HepG2 (cell line): Measurements from ENCODE around the gene MLXIPL. TPM values are rescaled to one million over a fixed set of nuclear protein-coding genes. Genes with fewer than 3 reads are reported as not detected.

ENCODE experiments used
- FOSL1 ChIP-seq: sonication (generic); formaldehyde crosslinking; IDR thresholded peaks from 2 replicates; pipeline ENCODE4 v1.9.0; 2021; ENCODE audit warnings: missing genetic modification reagents, borderline replicate concordance
- FOXA3 ChIP-seq: IDR thresholded peaks from 2 replicates; pipeline ENCODE4 v1.6.1; 2016; ENCODE audit warnings: missing genetic modification reagents, missing compliant biosample characterization
- MAF1 ChIP-seq: sonication (generic); formaldehyde crosslinking; IDR thresholded peaks from 2 replicates; pipeline ENCODE4 v1.5.0; 2020; ENCODE audit warnings: missing genetic modification reagents, borderline replicate concordance
- SRF ChIP-seq: IDR thresholded peaks from 2 replicates; pipeline ENCODE4 v1.6.1; 2011; ENCODE audit warnings: mild to moderate bottlenecking, low read depth, low read length, moderate library complexity
- TEAD3 ChIP-seq: optimal IDR thresholded peaks from 2 replicates; pipeline ENCODE3; 2016; ENCODE audit warnings: borderline replicate concordance
- ZBTB1 ChIP-seq: sonication (generic); formaldehyde crosslinking; IDR thresholded peaks from 2 replicates; pipeline ENCODE4 v1.4.0; 2020; ENCODE audit warnings: missing genetic modification reagents, borderline replicate concordance
- ZFP82 ChIP-seq: sonication (generic); formaldehyde crosslinking; IDR thresholded peaks from 2 replicates; pipeline ENCODE4 v1.5.1; 2020; ENCODE audit warnings: mild to moderate bottlenecking, missing genetic modification reagents, borderline replicate concordance
- ZNF235 ChIP-seq: sonication (generic); formaldehyde crosslinking; IDR thresholded peaks from 2 replicates; pipeline ENCODE4 v1.8.1; 2023; ENCODE audit warnings: mild to moderate bottlenecking, missing genetic modification reagents, borderline replicate concordance
- ZNF780A ChIP-seq: sonication (generic); formaldehyde crosslinking; IDR thresholded peaks from 2 replicates; pipeline ENCODE4 v1.8.0; 2022; ENCODE audit warnings: mild to moderate bottlenecking, missing genetic modification reagents, moderate library complexity
- ZNF883 ChIP-seq: sonication (generic); formaldehyde crosslinking; IDR thresholded peaks from 2 replicates; pipeline ENCODE4 v1.5.1; 2020; ENCODE audit warnings: mild to moderate bottlenecking, missing genetic modification reagents; ENCODE audit errors: not compliant biosample characterization
- ZSCAN25 ChIP-seq: sonication (generic); formaldehyde crosslinking; IDR thresholded peaks from 2 replicates; pipeline ENCODE4 v1.8.0; 2022; ENCODE audit warnings: mild to moderate bottlenecking, missing genetic modification reagents
- polyA plus RNA-seq, 8 experiments: library from polyadenylated mRNA; depleted of rRNA in 3 of 8; stranded (reverse) in 7 of 8; unstranded in 1 of 8; fragments of >200 nt; fragmentation: Illumina TruSeq in 4 of 8; extraction: Trizol in 4 of 8; gene quantifications; 2 replicates each; pipeline versions ENCODE4 v1.2.1 to v1.2.3, GENCODE V29; 2011 to 2016; ENCODE audit warnings: low read depth in 4 of 8, missing spikeins in 1 of 8, mixed read lengths in 1 of 8; ENCODE audit not compliant: insufficient read depth in 1 of 8
- total RNA-seq, 5 experiments: library from RNA; depleted of rRNA; stranded (reverse); fragments of >200 nt; fragmentation: Illumina TruSeq; extraction: Trizol; gene quantifications; 2 replicates each; pipeline ENCODE4 v1.2.3, GENCODE V29; 2016; ENCODE audit warnings: low read depth in 1 of 5
- TF ChIP-seq, protein P1 (sequence below): sonication (generic); formaldehyde crosslinking; IDR thresholded peaks from 2 replicates; pipeline ENCODE4 v1.4.0; 2020; ENCODE audit warnings: mild to moderate bottlenecking, missing genetic modification reagents, borderline replicate concordance
- TF ChIP-seq, protein P2 (sequence below): sonication (generic); formaldehyde crosslinking; IDR thresholded peaks from 2 replicates; pipeline ENCODE4 v1.5.0; 2020; ENCODE audit warnings: missing genetic modification reagents
- TF ChIP-seq, protein P3 (sequence below): sonication (generic); formaldehyde crosslinking; IDR thresholded peaks from 2 replicates; pipeline ENCODE4 v1.4.0; 2020; ENCODE audit warnings: missing genetic modification reagents
- TF ChIP-seq, protein P4 (sequence below): sonication (generic); formaldehyde crosslinking; IDR thresholded peaks from 2 replicates; pipeline ENCODE4 v1.4.0; 2020; ENCODE audit warnings: missing genetic modification reagents, borderline replicate concordance
- TF ChIP-seq, protein P5 (sequence below): sonication (generic); formaldehyde crosslinking; conservative IDR thresholded peaks from 2 replicates; pipeline ENCODE4 v1.4.0; 2020; ENCODE audit warnings: missing genetic modification reagents

MLXIPL gene
- total and polyA plus RNA-seq, 2 of the 13 experiments (the other 11 are each of a cell fraction or from before 2014, with no cell fraction given): 51.6 to 60.1 TPM

DNA sequence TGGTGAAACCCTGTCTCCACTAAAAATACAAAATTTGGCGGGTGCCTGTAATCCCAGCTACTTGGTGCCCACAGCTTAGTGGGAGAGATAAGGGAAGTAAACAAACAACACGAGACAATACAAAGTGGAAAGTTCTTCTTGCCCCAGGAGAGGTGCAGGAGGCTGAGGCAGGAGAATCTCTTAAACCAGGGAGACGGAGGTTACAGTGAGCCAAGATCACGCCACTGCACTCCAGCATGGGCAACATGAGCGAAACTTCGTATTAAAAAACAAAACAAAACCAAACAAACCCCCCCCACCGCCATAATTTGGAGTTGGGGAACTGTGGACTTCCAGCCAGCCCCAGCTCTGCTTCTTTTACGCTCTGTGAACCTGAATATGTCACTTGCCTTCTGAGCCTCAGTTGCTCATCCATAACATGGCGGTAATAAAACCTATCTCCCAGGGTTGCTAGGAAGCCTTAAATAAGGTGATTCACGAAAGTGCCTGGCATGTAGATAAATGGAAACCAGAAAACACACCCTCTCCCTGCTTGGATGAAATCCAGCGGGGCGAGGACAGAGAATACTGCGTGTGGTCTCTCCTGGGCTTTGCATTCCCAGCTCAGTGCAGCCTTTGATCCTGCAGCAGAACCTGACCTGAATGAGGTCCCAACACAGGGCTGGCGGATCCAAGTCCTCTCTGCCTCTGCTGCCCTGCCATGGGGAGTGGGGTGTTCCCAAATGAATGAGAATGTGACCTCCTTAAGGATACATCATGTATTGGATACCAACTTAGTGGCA is 10.2 kb downstream of the MLXIPL start (continued):
- TF ChIP-seq, protein P1, sequence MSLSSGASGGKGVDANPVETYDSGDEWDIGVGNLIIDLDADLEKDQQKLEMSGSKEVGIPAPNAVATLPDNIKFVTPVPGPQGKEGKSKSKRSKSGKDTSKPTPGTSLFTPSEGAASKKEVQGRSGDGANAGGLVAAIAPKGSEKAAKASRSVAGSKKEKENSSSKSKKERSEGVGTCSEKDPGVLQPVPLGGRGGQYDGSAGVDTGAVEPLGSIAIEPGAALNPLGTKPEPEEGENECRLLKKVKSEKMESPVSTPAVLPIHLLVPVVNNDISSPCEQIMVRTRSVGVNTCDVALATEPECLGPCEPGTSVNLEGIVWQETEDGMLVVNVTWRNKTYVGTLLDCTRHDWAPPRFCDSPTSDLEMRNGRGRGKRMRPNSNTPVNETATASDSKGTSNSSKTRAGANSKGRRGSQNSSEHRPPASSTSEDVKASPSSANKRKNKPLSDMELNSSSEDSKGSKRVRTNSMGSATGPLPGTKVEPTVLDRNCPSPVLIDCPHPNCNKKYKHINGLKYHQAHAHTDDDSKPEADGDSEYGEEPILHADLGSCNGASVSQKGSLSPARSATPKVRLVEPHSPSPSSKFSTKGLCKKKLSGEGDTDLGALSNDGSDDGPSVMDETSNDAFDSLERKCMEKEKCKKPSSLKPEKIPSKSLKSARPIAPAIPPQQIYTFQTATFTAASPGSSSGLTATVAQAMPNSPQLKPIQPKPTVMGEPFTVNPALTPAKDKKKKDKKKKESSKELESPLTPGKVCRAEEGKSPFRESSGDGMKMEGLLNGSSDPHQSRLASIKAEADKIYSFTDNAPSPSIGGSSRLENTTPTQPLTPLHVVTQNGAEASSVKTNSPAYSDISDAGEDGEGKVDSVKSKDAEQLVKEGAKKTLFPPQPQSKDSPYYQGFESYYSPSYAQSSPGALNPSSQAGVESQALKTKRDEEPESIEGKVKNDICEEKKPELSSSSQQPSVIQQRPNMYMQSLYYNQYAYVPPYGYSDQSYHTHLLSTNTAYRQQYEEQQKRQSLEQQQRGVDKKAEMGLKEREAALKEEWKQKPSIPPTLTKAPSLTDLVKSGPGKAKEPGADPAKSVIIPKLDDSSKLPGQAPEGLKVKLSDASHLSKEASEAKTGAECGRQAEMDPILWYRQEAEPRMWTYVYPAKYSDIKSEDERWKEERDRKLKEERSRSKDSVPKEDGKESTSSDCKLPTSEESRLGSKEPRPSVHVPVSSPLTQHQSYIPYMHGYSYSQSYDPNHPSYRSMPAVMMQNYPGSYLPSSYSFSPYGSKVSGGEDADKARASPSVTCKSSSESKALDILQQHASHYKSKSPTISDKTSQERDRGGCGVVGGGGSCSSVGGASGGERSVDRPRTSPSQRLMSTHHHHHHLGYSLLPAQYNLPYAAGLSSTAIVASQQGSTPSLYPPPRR: no peak
- TF ChIP-seq, protein P2, sequence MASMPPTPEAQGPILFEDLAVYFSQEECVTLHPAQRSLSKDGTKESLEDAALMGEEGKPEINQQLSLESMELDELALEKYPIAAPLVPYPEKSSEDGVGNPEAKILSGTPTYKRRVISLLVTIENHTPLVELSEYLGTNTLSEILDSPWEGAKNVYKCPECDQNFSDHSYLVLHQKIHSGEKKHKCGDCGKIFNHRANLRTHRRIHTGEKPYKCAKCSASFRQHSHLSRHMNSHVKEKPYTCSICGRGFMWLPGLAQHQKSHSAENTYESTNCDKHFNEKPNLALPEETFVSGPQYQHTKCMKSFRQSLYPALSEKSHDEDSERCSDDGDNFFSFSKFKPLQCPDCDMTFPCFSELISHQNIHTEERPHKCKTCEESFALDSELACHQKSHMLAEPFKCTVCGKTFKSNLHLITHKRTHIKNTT (CRISPR knock-in tag): no peak
- TF ChIP-seq, protein P3, sequence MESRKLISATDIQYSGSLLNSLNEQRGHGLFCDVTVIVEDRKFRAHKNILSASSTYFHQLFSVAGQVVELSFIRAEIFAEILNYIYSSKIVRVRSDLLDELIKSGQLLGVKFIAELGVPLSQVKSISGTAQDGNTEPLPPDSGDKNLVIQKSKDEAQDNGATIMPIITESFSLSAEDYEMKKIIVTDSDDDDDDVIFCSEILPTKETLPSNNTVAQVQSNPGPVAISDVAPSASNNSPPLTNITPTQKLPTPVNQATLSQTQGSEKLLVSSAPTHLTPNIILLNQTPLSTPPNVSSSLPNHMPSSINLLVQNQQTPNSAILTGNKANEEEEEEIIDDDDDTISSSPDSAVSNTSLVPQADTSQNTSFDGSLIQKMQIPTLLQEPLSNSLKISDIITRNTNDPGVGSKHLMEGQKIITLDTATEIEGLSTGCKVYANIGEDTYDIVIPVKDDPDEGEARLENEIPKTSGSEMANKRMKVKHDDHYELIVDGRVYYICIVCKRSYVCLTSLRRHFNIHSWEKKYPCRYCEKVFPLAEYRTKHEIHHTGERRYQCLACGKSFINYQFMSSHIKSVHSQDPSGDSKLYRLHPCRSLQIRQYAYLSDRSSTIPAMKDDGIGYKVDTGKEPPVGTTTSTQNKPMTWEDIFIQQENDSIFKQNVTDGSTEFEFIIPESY (CRISPR knock-in tag): peak; percentile 73
- TF ChIP-seq, protein P4, sequence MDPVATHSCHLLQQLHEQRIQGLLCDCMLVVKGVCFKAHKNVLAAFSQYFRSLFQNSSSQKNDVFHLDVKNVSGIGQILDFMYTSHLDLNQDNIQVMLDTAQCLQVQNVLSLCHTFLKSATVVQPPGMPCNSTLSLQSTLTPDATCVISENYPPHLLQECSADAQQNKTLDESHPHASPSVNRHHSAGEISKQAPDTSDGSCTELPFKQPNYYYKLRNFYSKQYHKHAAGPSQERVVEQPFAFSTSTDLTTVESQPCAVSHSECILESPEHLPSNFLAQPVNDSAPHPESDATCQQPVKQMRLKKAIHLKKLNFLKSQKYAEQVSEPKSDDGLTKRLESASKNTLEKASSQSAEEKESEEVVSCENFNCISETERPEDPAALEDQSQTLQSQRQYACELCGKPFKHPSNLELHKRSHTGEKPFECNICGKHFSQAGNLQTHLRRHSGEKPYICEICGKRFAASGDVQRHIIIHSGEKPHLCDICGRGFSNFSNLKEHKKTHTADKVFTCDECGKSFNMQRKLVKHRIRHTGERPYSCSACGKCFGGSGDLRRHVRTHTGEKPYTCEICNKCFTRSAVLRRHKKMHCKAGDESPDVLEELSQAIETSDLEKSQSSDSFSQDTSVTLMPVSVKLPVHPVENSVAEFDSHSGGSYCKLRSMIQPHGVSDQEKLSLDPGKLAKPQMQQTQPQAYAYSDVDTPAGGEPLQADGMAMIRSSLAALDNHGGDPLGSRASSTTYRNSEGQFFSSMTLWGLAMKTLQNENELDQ: no peak
- TF ChIP-seq TEAD3 (CRISPR knock-in tag): peak; percentile 80
- TF ChIP-seq FOXA3 (CRISPR knock-in tag): no peak
- TF ChIP-seq ZFP82 (CRISPR knock-in tag): no peak
- TF ChIP-seq ZNF235 (CRISPR knock-in tag): no peak
- no peak for TF ChIP-seq ZSCAN25
- no peak for TF ChIP-seq ZNF780A (CRISPR knock-in tag)
- TF ChIP-seq SRF: no peak
- no peak for TF ChIP-seq FOSL1 (CRISPR knock-in tag)
- no peak for TF ChIP-seq ZBTB1
- TF ChIP-seq, protein P5, sequence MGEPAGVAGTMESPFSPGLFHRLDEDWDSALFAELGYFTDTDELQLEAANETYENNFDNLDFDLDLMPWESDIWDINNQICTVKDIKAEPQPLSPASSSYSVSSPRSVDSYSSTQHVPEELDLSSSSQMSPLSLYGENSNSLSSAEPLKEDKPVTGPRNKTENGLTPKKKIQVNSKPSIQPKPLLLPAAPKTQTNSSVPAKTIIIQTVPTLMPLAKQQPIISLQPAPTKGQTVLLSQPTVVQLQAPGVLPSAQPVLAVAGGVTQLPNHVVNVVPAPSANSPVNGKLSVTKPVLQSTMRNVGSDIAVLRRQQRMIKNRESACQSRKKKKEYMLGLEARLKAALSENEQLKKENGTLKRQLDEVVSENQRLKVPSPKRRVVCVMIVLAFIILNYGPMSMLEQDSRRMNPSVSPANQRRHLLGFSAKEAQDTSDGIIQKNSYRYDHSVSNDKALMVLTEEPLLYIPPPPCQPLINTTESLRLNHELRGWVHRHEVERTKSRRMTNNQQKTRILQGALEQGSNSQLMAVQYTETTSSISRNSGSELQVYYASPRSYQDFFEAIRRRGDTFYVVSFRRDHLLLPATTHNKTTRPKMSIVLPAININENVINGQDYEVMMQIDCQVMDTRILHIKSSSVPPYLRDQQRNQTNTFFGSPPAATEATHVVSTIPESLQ (CRISPR knock-in tag): no peak
- no peak for TF ChIP-seq ZNF883
- TF ChIP-seq MAF1 (CRISPR knock-in tag): no peak
